Measurements from ENCODE around the gene ARL3. TPM values are rescaled to one million over a fixed set of nuclear protein-coding genes. Genes with fewer than 3 reads are reported as not detected.

The ARL3 gene
- total RNA-seq, 4 donors from 2014 or later, result 2.2 to 3.4 (median 2.8) TPM

DNA sequence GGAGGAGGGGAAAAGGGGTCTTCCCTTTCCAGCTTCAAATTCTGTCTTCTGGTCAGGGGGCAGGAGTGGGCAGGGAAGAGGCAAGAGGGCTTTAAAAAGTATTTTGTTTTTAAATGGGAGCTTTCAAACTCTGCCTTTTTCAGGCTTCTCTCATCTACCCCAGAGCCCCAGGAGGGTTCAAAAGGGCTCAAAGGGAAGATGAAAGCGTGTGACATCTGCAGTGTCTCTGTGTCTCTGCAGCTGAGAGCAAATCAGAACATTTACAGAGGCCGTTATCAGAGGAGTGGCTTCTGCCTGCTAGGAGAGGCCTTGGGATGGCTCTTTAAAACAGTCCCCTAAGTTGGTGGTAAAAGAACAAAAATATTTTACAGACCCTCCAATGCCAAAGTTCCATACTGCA is 39.6 kb downstream of the ARL3 start:
- Histone ChIP-seq H3K36me3 (no peaks in the 10 kb centered on the region), H3K4me3 (peak overlapping the region in 2 of 4 donors; percentile 8 to 10), H3K27ac (peak overlapping the region; percentile 63 to 75 (median 72)), H3K27me3 (no peaks in the 10 kb centered on the region), H3K4me1 (peaks cover 23 to 62% (median 32%) of the 10 kb centered on the region in 4 donors), H3K9me3 (no peaks in the 10 kb centered on the region)
- WGBS, 2 donors (ENCODE audit: low coverage in 1 of 2), result 29% methylated on average over 2 of the region's 2 CpGs; no CpG with 5 or more reads in 1 of the 2 donors
- in situ Hi-C loops (cut with MboI; ENCODE audit: low pct_ligation_motif_present in 1 of 4, low pct_unique_long_range_greater_than_20kb in 1 of 4, low sequenced_read_pairs in 3 of 4), result no loop called here
- TF ChIP-seq POLR2A (IDR thresholded peaks at IDR 0.05), result no peak
- TF ChIP-seq EP300 (IDR thresholded peaks at IDR 0.05; ENCODE audit: low read depth), result no peak
- no peak for TF ChIP-seq POLR2AphosphoS5 (IDR thresholded peaks at IDR 0.05)
- TF ChIP-seq, protein P1, sequence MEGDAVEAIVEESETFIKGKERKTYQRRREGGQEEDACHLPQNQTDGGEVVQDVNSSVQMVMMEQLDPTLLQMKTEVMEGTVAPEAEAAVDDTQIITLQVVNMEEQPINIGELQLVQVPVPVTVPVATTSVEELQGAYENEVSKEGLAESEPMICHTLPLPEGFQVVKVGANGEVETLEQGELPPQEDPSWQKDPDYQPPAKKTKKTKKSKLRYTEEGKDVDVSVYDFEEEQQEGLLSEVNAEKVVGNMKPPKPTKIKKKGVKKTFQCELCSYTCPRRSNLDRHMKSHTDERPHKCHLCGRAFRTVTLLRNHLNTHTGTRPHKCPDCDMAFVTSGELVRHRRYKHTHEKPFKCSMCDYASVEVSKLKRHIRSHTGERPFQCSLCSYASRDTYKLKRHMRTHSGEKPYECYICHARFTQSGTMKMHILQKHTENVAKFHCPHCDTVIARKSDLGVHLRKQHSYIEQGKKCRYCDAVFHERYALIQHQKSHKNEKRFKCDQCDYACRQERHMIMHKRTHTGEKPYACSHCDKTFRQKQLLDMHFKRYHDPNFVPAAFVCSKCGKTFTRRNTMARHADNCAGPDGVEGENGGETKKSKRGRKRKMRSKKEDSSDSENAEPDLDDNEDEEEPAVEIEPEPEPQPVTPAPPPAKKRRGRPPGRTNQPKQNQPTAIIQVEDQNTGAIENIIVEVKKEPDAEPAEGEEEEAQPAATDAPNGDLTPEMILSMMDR (IDR thresholded peaks at IDR 0.05), result no peak
- DNase-seq, result no peak
- intact Hi-C loops (cut with DNase I; ENCODE audit: low total_unique reads), result no loop called here

DNA sequence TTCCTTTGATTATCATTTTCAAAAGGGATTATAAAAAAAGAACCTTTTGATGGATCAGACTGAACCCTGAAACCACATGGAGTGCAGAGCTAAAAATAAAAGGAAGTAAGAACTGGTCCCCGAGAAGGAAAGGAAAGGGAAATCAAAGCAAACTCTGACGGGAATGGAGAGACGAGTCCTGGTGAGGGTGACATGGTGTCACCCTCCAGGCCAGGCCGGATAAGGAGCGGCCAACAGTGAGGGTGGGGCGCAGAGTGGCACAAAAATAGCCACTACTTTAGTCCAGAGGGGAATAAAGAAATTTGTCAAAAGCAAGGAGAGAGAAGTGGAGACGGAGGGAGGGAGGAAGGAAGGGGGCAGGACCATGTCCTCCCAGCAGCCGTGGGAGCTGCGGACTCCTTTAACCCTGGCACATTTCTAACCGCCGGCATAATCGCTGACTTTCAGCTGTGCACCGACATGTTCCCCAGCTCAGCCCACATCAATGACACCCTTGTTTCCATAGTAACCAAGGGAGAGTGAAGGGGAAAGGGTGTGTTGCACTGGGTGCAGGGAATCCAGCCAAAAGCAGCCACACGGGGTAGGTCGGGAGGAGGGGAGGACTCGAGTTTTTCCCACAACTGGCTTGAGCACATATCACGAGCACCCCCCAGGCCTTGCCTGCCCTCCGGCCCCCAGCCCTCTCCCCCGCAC is 40.2 kb downstream of the ARL3 start:
- WGBS, 2 donors (ENCODE audit: low coverage in 1 of 2), result 19% methylated on average over 10 to 19 of the region's 19 CpGs
- no peaks in the 10 kb centered on the region for H3K36me3 ChIP-seq
- intact Hi-C loops (cut with DNase I; ENCODE audit: low total_unique reads) (no loop called here), in situ Hi-C loops (cut with MboI; ENCODE audit: low pct_ligation_motif_present in 1 of 4, low pct_unique_long_range_greater_than_20kb in 1 of 4, low sequenced_read_pairs in 3 of 4) (no loop called here)
- H3K4me3 ChIP-seq, result peak overlapping the region in 2 of 4 donors; percentile 8 to 10
- H3K4me1 ChIP-seq, result peaks cover 24 to 65% (median 36%) of the 10 kb centered on the region in 4 donors
- no peaks in the 10 kb centered on the region for H3K27me3 ChIP-seq
- H3K27ac ChIP-seq, result peak overlapping the region; percentile 63 to 75 (median 72)
- DNase-seq, result peak; percentile 47
- no peak for TF ChIP-seq EP300 (IDR thresholded peaks at IDR 0.05; ENCODE audit: low read depth)
- TF ChIP-seq, protein P1 (IDR thresholded peaks at IDR 0.05), result no peak
- H3K9me3 ChIP-seq, result no peaks in the 10 kb centered on the region

DNA sequence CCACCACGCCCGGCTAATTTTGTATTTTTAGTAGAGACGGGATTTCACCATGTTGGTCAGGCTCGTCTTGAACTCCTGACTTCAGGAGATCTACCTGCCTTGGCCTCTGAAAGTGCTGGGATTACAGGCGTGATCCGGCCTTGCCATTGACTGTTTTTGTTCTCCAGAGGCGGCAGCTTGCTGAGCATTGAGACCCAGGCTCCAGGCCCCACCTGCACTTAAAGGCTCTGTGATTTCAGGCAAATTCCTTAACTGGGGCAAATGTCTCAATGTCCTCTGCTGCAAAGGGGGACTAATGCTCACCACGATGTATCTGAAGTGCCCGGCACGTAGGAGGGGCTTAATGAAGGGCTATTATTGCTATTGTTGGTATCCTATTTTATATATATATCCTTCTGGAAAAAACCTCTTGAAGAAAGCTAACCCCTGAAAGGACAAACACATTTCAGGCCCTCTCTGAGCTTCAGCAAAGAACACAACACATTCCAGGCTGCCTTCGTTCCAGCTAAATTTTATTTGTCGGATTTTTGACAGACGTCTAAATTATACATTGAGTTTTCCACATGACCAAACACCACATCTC is 40.9 kb downstream of the ARL3 start:
- WGBS, 2 donors (ENCODE audit: low coverage in 1 of 2), result 57 to 82% methylated on average over 3 to 13 of the region's 13 CpGs
- intact Hi-C loops (cut with DNase I; ENCODE audit: low total_unique reads), result no loop called here
- H3K4me3 ChIP-seq, result no peak overlapping the region
- H3K36me3 ChIP-seq, result no peaks in the 10 kb centered on the region
- peaks cover 24 to 62% (median 33%) of the 10 kb centered on the region in 4 donors for H3K4me1 ChIP-seq
- TF ChIP-seq POLR2A (IDR thresholded peaks at IDR 0.05), result no peak
- no peak for TF ChIP-seq POLR2AphosphoS5 (IDR thresholded peaks at IDR 0.05)
- TF ChIP-seq EP300 (IDR thresholded peaks at IDR 0.05; ENCODE audit: low read depth), result no peak
- TF ChIP-seq, protein P1 (IDR thresholded peaks at IDR 0.05), result no peak
- in situ Hi-C loops (cut with MboI; ENCODE audit: low pct_ligation_motif_present in 1 of 4, low pct_unique_long_range_greater_than_20kb in 1 of 4, low sequenced_read_pairs in 3 of 4), result no loop called here
- no peak for DNase-seq
- H3K27me3 ChIP-seq, result no peaks in the 10 kb centered on the region
- peak overlapping the region; percentile 63 to 75 (median 72) for H3K27ac ChIP-seq
- H3K9me3 ChIP-seq, result no peaks in the 10 kb centered on the region

- H3K4me1 ChIP-seq, result peaks cover 19 to 43% (median 30%) of the 10 kb centered on the region in 4 donors
Observed at GRCh38 chr10:102670871-102671434, 43.2 kb downstream of the ARL3 start.

More at GRCh38 chr10:102670871-102671434, 43.2 kb downstream of the ARL3 start:
- no peak overlapping the region for H3K4me3 ChIP-seq
- no peaks in the 10 kb centered on the region for H3K36me3 ChIP-seq
- DNase-seq, result no peak
- intact Hi-C loops (cut with DNase I; ENCODE audit: low total_unique reads), result no loop called here
- H3K27ac ChIP-seq, result no peak overlapping the region
- WGBS, 2 donors (ENCODE audit: low coverage in 1 of 2), result 72% methylated on average over 6 of the region's 6 CpGs; no CpG with 5 or more reads in 1 of the 2 donors
- no peaks in the 10 kb centered on the region for H3K27me3 ChIP-seq
- H3K9me3 ChIP-seq, result no peaks in the 10 kb centered on the region
- in situ Hi-C loops (cut with MboI; ENCODE audit: low pct_ligation_motif_present in 1 of 4, low pct_unique_long_range_greater_than_20kb in 1 of 4, low sequenced_read_pairs in 3 of 4), result no loop called here
- no peak for TF ChIP-seq POLR2A (IDR thresholded peaks at IDR 0.05)
- TF ChIP-seq POLR2AphosphoS5 (IDR thresholded peaks at IDR 0.05), result no peak
- TF ChIP-seq, protein P1 (IDR thresholded peaks at IDR 0.05), result no peak
- no peak for TF ChIP-seq EP300 (IDR thresholded peaks at IDR 0.05; ENCODE audit: low read depth)
